GM12801 (cell line): Measurements from ENCODE around the gene CTSZ.

Source experiments
- TF ChIP-seq, protein P1 (sequence below): IDR thresholded peaks from one replicate; pipeline ENCODE4 v1.5.1; 2011; ENCODE audit warnings: control low read depth; ENCODE audit not compliant: insufficient read length; ENCODE audit errors: extremely low read depth

Gene CTSZ

DNA sequence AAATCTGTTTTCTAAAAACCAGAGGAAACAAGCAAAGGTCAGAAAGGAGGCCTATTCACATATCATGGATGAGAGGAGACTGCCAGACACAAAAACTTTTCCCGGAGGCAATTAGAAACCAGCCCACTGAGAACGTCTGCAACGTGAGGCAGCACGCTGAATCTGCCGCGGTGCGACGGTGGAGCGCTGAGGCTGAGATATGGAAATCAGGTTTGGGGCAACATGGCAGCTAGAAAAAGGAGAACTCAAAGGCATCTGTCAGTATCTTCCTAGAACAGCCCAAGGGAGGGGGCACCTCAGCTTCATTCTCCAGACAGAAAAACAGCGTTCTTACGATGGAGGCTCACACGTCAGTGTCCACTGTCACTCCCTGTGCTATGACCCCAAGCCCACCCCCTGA, 30.3 kb upstream of the CTSZ start:
- TF ChIP-seq, protein P1, sequence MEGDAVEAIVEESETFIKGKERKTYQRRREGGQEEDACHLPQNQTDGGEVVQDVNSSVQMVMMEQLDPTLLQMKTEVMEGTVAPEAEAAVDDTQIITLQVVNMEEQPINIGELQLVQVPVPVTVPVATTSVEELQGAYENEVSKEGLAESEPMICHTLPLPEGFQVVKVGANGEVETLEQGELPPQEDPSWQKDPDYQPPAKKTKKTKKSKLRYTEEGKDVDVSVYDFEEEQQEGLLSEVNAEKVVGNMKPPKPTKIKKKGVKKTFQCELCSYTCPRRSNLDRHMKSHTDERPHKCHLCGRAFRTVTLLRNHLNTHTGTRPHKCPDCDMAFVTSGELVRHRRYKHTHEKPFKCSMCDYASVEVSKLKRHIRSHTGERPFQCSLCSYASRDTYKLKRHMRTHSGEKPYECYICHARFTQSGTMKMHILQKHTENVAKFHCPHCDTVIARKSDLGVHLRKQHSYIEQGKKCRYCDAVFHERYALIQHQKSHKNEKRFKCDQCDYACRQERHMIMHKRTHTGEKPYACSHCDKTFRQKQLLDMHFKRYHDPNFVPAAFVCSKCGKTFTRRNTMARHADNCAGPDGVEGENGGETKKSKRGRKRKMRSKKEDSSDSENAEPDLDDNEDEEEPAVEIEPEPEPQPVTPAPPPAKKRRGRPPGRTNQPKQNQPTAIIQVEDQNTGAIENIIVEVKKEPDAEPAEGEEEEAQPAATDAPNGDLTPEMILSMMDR: no peak

GRCh38 chr20:59035381-59035780, 28.3 kb upstream of the CTSZ start:
- TF ChIP-seq, protein P1: no peak

GRCh38 chr20:59033616-59034165, 26.6 kb upstream of the CTSZ start:
- TF ChIP-seq, protein P1: no peak

- TF ChIP-seq, protein P1: no peak
Measured at GRCh38 chr20:59033093-59033492, 26.0 kb upstream of the CTSZ start.

GRCh38 chr20:59032713-59033059, 25.6 kb upstream of the CTSZ start:
- TF ChIP-seq, protein P1: no peak

GRCh38 chr20:59032023-59032712, 25.1 kb upstream of the CTSZ start, which contains the start of gene ATP5F1E:
Gene ATP5F1E, minus strand, starts transcription at chr20:59032335. Its CDS starts 84 bp downstream, at chr20:59032251.
- TF ChIP-seq, protein P1: no peak

GRCh38 chr20:59031564-59032022, 24.5 kb upstream of the CTSZ start:
- TF ChIP-seq, protein P1: no peak
